ENCODE data around the gene ITIH3. TPM values are rescaled to one million over a fixed set of nuclear protein-coding genes. Genes with fewer than 3 reads are reported as not detected.

The ITIH3 gene
- polyA plus RNA-seq, 1 donor from 2014 or later: not detected

GRCh38 chr3:52784021-52784621, 10.5 kb upstream of the ITIH3 start:
- Histone ChIP-seq H3K9me2 (ENCODE audit: insufficient read depth, low read length) (no peaks in the 10 kb centered on the region), H3K79me2 (replicated peaks; ENCODE audit: insufficient read depth, low read length) (no peaks in the 10 kb centered on the region), H3K4me2 (ENCODE audit: low read length) (no peak overlapping the region), H3F3A (ENCODE audit: insufficient read depth, low read length, poor library complexity, severe bottlenecking) (no peaks in the 10 kb centered on the region), H4K20me1 (ENCODE audit: insufficient read depth) (no peaks in the 10 kb centered on the region), H3K36me3 (ENCODE audit: insufficient read depth, low read length) (no peaks in the 10 kb centered on the region), H2AFZ (ENCODE audit: low read depth, low read length) (no peak overlapping the region), H3K9ac (ENCODE audit: low read length) (no peak overlapping the region), H3K9me3 (ENCODE audit: low read length) (no peaks in the 10 kb centered on the region), H3K27ac (ENCODE audit: low read length) (no peak overlapping the region), H3K4me3 (ENCODE audit: low read length) (no peak overlapping the region), H3K27me3 (ENCODE audit: insufficient read depth, low read depth, low read length) (no peaks in the 10 kb centered on the region)
- no peak for TF ChIP-seq CTCF (IDR thresholded peaks at IDR 0.05; ENCODE audit: poor library complexity, severe bottlenecking)
- no peak for TF ChIP-seq POLR2AphosphoS5 (IDR thresholded peaks at IDR 0.05)

- no peaks in the 10 kb centered on the region for H3F3A ChIP-seq (ENCODE audit: insufficient read depth, low read length, poor library complexity, severe bottlenecking)
- H2AFZ ChIP-seq (ENCODE audit: low read depth, low read length): no peak overlapping the region
- TF ChIP-seq EP300 (conservative IDR thresholded peaks at IDR 0.05; ENCODE audit: poor library complexity, severe bottlenecking) (no peak), SMC3 (conservative IDR thresholded peaks at IDR 0.05; ENCODE audit: poor library complexity) (no peak), TAF1 (IDR thresholded peaks at IDR 0.05; ENCODE audit: low read depth) (no peak), RAD21 (conservative IDR thresholded peaks at IDR 0.05) (no peak), CTCF (IDR thresholded peaks at IDR 0.05; ENCODE audit: poor library complexity, severe bottlenecking) (no peak), MXI1 (conservative IDR thresholded peaks at IDR 0.05; ENCODE audit: poor library complexity, severe bottlenecking) (no peak), POLR2AphosphoS5 (IDR thresholded peaks at IDR 0.05) (no peak), REST (IDR thresholded peaks at IDR 0.05; ENCODE audit: borderline replicate concordance) (no peak), EZH2 (IDR thresholded peaks at IDR 0.05; ENCODE audit: borderline replicate concordance, insufficient read depth, low read length, poor library complexity, severe bottlenecking) (no peak)
- no peaks in the 10 kb centered on the region for H4K20me1 ChIP-seq (ENCODE audit: insufficient read depth)
- H3K36me3 ChIP-seq (ENCODE audit: insufficient read depth, low read length): no peaks in the 10 kb centered on the region
- no peaks in the 10 kb centered on the region for H3K9me3 ChIP-seq (ENCODE audit: low read length)
- no peak overlapping the region for H3K4me3 ChIP-seq (ENCODE audit: low read length)
- no peak overlapping the region for H3K4me2 ChIP-seq (ENCODE audit: low read length)
- no peaks in the 10 kb centered on the region for H3K9me2 ChIP-seq (ENCODE audit: insufficient read depth, low read length)
- no peaks in the 10 kb centered on the region for H3K27me3 ChIP-seq (ENCODE audit: insufficient read depth, low read depth, low read length)
- H3K27ac ChIP-seq (ENCODE audit: low read length): no peak overlapping the region
- H3K79me2 ChIP-seq (replicated peaks; ENCODE audit: insufficient read depth, low read length): no peaks in the 10 kb centered on the region
- H3K9ac ChIP-seq (ENCODE audit: low read length): no peak overlapping the region
Measured at GRCh38 chr3:52784931-52785590, 9.5 kb upstream of the ITIH3 start.

Measured in neural cell (in vitro differentiated cells).